HG03039 (cell line): Measurements from ENCODE around the gene SMAP2.
A peak's percentile ranks its signal among the peaks of the same experiment; 100 is the strongest.
"Not testable (repeated sequence)": the region's sequence is repeated elsewhere in the genome, so short reads cannot be mapped to it uniquely, and the experiment has no call there.

Experiments
- ATAC-seq: cut with Tn5 transposase; IDR thresholded peaks from one replicate; pipeline ENCODE4 v1.9.1; 2021; ENCODE audit warnings: mild to moderate bottlenecking, moderate library complexity; ENCODE audit not compliant: unreplicated experiment

Gene SMAP2

DNA sequence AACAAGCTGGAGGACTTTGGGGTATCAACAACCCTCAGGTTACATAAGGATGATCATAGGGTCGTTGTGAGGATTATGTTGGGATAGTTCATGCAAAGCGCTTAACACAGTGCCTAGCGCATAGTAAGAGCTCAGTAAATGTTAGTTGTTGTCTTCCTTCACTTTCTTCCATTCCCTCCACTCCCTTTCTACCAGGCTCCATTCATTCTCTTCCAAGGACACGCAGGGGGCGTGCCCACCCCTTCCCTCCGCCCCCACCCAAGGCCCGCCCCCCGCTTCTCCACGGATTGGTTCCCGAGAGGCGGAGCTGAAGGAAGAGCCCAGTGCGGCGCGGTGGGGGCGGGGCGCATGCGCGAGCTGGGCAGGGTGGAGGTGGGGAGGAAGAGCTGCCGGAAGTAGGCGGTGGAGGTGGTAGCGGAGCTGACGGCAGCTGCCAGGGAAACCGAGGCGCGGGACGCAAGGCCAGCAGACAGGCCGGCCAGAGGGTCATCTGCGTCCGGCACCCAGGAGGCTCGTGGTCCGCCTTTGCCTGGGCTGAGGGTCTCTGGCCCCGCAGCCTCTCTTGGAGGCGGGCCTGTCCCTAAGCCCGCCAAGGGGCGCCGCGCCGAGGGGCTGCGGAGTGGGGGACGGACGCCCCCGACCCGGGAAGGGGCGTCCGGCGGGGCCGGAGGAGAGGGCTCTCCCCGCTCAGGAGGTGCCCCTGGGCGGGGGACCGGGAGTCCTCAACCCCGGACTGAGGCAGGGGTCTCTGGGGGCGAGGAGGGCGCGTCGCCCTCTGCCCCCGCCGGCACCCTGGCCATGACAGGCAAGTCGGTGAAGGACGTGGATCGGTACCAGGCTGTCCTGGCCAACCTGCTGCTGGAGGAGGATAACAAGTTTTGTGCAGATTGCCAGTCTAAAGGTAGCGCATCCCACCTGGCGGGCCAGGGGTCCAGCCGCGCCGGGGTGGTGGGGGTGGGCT lies at the start of gene SMAP2:
Gene SMAP2 (plus strand): TSS at position 405 of the 961 bp plus-strand sequence. CDS start 394 bp downstream, at position 799.
- ATAC-seq, result peak; percentile 80

DNA sequence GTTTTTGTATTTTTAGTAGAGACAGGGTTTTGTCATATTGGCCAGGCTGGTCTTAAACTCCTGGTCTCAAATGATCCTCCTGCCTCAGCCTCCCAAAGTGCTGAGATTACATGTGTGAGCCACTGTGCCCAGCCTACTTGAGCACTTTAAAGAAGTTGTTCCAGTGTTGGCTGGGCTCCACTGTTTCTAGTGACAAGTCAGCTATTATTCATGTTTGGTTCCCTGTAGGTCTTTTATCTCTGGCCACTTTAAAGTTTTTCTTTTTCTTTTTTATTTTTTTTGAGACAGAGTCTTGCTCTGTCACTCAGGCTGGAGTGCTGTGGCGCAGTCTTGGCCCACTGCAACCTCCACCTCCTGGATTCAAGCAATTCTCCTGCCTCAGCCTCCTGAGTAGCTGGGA lies 42.1 kb upstream of the SMAP2 start:
- ATAC-seq, result not testable (repeated sequence)

DNA sequence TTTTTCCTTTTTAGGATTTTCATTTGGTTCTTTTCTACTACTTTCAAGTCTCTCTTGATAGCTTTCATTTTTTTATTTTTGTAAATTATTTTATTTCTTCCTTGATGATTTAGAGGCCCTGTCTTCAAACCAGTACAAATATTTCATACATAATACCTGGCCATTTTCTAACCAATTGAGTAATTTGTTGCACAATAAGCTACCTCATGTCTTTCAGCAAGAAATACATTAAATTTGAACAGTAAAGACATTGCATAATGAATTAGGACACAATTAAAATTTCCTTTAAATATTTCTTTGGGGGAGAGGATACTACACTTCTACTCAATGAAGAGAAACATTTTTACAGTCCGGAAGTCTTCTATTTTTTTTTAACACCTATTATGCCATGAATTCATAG lies 40.8 kb upstream of the SMAP2 start:
- ATAC-seq, result no peak

DNA sequence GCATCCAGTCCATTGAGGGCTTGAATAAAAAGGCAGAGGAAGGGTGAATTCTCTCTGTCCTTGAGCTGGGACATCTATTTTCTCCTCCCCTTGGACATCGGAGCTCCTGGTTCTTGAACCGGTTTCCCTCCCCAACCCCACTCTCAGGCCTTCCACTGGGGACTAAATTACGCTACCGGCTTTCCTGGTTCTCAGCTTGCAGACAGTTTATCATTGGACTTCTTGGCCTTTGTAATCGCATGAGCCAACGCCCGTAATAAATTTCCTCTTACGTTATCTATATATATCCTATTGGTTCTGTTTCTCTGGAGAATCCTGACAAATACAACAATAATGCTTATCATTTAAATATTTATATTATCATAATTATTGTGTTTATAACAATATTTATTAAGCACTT lies 36.1 kb upstream of the SMAP2 start:
- no peak for ATAC-seq

DNA sequence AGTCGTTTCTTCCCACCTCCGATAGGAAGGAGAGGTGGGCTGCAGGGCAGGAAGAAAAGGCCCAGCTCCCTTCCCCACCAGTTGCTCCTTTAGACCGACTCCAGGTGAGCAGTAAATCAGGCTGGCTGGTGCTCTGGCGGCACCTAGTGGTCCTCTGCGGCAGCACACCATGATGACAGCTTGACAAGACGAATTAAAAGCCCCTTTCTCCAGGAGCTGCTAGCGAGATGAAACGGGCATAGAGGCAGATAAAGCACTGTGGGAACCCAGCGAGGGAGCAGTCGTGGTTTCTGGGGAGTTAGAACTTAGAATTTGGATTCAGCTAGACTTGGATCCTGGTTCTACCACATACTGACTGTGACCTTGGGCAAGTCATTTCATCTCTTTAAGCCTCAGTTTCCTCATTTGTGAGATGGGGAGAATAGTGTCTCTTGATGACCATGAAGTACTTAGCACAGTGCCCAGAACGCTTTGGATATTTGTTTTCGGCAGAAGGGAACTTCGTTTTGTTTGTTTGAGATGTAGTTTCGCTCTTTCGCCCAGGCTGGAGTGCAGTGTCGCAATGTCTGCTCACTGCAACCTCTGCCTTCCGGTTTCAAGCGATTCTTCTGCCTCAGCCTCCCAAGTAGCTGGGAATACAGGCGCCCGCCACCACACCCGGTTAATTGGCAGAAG lies 34.6 kb upstream of the SMAP2 start:
- ATAC-seq, result no peak

DNA sequence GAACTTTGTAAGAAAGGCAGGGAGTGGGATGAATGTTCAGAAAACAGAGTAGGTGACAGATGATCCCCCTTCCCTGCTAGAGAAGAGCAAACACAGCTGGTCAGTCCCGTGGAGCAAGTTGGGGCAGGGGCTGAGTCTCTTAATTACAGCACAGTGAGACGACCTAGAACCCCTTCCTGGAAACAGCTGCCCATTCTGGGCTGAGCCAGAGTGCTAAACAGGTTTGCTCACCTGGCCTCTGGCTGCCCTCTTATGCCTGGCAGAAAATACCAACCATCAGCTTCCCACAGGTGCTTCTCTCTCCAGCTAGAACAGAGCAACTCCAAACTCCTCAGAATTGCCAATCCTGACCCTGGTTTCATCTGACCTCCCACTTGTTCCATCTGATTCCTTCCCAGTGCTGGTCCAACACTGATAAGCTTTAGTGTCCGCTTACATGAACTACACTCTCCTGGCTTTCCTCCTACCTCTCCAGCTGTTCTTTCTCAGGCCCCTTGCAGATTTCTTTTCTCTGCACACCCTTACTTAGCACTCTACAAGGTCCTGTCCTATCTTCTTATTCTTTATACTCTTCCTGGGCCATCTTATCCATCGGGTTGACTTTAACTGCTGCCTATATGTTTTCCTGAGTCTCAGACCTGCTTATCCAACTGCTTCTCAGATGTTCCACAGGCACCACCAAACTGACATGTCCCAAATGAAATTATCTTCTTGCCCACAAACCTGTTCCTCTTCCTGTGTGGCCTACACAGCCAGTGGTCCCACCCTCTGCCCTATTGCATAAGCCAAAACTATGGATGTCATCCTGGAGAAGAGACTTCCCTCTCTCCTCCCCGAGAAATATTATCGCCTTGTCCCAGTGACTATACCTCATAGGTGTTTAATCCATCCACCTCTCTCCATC lies 33.9 kb upstream of the SMAP2 start:
- ATAC-seq, result no peak

DNA sequence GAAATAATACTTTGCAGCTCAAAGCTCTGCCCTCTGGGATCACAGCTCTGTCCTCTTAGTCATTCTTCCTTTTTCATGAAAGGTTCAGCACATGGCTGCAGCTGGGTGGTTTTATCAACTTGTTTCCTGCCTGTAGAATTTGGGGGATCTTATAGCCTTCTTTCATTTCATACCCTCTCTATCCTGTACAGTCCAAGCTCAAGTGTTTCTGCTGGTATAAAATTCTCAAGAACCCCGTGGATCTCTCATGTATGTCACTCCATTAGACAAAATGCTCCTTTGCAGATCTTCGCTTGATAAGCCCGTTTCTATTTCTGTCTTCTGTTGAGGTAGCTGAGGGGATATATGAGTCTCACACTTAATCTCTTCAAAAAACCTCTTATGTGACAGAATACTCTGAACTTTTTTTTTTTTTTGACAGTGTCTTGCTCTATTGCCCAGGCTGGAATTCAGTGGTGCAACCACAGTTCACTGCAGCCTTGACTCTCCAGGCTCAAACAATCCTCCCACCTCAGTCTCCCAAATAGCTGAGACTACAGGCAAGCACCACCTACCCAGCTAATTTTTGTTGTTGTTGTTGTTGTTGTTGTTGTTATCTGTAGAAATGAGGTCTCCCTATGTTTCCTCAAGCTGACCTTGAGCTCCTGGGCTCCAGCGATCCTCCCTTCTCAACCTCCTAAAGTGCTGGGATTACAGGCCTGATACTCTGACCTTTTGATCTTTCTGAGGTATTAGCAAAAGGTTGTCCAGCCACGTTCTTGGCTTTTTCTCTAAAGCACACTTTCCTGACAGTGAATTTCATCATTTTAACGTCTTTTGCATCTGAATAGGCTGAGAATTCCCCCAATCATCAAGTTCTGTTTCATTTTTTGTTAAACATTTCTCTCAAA lies 31.8 kb upstream of the SMAP2 start:
- no peak for ATAC-seq

DNA sequence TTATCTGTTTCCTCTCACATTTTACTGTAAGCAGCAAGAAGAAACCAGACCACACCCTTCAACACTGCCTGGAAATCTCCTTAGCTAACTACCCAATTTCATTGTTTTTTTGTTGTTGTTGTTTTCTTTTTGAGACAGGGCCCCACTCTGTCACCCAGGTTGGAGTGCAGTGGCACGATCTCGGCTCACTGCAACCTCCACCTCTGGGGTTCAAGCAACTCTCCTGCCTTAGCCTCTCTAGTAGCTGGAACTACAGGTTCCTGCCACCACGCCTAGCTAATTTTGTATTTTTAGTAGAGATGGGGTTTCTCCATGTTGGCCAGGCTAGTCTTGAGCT lies 31.2 kb upstream of the SMAP2 start:
- not testable (repeated sequence) for ATAC-seq

DNA sequence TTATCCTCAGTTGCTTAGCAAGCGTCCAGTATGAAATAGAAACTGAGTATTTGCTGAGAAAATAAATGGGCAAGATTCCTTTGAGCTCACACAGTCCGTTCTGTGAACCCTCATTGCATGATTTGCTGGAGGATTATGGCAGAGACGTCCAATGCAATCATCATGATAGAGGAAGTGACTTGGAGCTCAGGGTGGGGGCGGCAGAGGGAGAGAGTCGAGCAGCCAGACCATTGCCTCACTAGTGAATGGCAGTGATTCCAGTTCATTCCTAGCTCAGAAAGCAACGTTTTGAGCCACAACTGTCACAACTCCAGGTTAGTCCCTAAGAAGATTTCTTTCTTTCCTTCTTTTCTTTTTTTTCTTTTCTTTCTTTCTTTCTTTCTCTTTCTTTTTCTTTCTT lies 28.9 kb upstream of the SMAP2 start:
- ATAC-seq, result no peak

DNA sequence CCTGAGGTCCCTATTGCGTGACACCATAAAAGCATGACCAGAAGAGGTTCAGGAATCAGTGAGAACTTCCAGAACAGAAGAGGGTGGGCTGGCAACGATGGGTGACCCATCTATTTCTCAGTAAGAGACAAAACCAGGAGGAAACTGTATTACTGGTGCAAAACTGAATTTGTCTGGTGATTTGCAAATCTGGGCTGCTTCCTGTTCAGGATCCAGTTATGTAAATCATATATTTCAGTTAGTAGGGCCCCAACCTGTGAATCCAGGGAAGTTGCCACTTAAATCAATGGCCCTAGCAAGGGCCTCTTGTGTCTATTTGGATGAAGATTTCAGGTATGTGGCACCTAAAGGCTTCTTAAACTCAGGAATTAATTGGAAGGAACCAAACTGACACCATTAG lies 23.1 kb upstream of the SMAP2 start:
- no peak for ATAC-seq

DNA sequence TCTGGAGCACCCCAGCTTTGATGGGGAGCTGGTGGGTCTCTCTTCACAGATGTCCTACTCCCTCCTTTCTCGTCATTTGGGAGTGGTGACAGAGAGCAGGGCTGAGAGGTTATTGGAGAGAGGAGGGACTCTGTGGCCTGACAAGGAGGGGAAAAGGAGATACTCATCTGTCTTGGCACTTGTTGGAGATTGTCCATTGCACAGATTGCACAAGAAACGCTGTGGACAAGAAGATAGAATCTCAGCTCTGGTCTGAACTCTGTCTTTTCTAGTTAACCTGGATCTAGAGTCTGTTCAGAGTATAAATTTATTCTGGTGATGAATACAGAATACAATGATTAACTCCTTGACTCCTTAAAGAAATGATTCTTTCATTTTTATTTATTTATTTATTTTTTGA lies 22.4 kb upstream of the SMAP2 start:
- ATAC-seq, result no peak

DNA sequence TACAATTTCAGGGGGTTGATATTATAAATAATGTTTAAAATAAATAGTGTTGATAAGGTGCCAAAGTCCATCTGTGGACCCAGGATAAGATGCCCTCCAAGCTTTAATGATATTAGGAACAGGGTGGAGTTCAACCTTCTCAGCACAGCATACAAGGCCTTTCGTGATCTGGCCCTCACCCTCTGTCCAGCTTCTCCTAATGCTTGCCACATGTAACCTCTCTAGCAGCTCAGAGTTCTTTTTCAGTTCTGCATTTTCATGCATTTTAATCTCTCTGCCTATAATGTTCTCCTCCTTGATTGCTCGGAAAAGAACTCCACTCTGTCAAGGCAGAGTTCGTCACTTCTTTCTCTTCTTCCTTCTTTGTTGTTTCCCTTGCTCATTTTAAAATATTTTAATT lies 21.4 kb upstream of the SMAP2 start:
- no peak for ATAC-seq

DNA sequence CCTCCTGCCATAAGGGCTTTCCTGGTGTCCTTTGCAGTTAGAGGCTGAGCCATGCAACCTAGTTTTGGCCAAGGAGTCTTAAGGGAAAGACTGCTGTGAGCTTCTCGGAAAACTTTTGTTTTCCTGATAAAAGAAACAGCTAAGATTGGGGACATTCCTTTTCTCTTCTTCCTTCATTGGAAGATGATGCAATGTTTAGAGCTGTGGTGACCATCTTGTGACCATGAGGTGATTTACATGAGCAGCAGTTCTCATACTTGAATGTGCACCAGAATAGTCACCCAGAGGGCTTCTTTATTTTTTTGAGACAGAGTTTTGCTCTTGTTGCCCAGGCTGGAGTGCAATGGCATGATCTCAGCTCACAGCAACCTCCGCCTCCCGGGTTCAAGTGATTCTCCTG lies 20.4 kb upstream of the SMAP2 start:
- no peak for ATAC-seq

DNA sequence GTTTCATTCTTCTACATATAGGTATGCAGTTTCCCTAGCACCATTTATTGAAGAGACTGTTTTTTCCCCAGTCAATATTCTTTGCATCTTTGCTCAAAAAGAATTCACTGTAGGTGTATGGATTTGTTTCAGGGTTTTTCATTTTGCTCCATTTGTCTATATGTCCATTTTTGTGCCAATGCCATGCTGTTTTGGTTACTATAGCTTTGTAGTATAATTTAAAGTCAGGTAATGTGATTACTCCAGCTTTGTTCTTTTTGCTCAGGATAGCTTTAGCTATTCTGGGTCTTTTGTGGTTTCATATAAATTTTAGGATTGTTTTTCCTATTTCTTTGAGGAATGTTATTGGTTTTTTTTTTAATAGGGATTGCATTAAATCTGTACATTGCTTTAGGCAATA lies 15.9 kb upstream of the SMAP2 start:
- ATAC-seq, result no peak

DNA sequence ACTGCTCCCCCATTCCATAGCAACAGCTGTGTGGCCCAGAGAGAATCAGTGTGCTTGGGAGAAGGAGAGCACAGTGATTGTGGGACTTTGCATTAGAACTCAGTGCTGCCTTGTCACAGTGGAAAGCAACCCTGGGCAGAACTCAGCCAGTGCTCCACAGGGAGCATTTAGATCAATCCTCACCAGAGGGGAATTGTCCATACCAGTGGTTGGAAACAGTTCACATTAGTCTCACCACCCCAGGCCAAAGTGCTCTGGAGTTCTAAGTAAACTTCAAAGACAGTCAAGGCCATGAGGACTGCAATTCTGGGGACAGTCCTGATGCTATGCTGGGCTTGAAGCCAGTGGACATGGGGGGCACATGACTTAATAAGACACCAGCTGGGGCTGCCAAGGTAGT lies 12.9 kb upstream of the SMAP2 start:
- ATAC-seq, result no peak

DNA sequence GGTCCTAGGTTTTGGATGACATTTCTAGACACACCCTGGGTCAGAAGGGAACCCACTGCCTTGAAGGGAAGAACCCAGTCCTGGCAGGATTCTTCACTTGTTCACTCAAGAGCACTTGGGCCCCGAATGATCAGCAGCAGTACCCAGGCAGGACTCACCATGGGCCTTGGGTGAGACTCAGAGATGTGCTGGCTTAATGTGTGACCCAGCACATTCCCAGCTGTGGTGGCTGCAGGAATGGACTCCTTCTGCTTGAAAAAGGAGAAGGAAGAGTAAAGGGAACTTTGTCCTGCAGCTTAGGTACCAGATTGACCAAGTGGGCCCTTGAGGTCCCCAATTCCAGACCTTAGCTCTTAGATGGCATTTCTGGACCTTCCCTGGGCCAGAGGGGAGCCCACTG lies 12.3 kb upstream of the SMAP2 start:
- no peak for ATAC-seq

DNA sequence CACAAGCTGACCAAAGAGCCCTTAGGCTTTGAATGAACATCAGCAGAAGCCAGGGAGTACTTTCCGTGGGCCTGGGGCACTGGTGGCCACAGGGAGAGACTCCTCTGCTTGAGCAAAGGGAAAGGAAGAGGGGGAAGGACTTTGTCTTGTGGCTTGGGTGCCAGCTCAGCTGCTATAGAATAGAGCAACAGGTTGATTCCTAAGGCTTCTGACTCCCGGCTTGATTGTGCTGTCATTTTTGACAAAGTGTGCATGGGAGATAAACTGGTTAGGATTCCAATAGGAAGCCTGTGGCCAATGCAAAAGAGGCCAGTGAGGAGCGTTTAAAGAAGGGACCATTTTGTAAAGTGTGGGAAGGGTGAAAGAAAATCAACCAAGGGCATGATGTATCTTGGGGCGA lies 11.9 kb upstream of the SMAP2 start:
- no peak for ATAC-seq

DNA sequence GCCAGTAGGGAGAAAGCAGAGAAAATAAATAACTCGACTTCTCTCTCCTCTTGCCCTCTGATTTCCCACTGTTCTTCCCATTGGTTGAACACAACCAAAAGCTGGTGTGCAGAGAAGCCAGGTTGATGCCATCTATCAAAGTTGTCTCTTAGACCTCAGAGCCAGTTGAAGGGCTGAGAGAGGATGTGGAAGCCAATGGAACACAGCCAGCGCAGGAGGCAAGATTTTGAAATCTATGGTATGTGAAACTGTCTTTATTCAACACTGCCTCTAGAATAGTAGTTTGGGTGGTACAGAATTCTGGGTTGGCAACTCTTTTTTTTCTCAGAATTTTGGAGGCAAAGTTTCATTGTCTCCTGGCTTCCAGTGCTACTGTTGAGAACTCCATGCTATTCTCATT lies 11.3 kb upstream of the SMAP2 start:
- ATAC-seq, result no peak

DNA sequence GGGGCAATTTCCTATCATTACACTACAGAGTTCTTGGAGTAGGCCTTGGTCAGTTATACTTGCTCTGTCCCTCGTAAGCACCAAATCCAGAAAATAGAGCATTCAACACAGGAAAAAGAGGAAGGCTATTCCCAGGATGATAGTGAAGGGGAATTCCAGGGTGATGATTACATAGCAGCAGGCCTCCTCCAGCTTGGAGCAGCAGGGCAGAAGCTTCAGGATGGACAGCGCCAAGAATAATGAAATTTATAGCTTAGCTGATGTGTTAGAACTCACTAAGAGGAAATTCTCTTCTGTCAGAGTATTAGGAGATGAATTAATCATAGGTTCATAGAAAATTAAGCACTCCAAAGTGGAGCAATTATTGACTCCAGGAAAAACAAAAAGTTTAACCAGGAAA lies 10.8 kb upstream of the SMAP2 start:
- ATAC-seq, result no peak

DNA sequence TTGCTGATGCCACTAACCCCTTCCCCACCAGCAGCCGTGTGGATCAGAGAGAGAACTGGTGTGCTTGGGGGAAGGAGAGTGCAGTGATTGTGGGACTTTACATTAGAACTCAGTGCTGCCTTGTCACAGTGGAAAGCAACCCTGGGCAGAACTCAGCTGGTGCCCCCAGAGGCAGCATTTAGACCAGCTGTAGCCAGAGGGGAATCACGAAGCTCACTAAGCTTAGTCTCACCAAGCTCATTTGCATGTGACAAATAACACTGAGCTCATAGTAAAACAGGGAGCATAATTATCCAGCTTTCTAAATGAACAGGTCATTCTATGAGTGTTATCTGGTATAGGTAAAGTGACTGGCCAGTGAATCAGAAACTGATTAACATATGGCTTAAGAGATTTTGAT lies 9.8 kb upstream of the SMAP2 start:
- peak; percentile 84 for ATAC-seq
